ENCODE measurements around the gene ATR. TPM values are rescaled to one million over a fixed set of nuclear protein-coding genes. Genes with fewer than 3 reads are reported as not detected.
"Not testable (repeated sequence)": the region's sequence is repeated elsewhere in the genome, so short reads cannot be mapped to it uniquely, and the experiment has no call there.

ATR gene
- total RNA-seq, 1 donor from 2014 or later: 47.4 TPM

GRCh38 chr3:142417302-142417701 lies 161.2 kb downstream of the ATR start:
- ChIA-PET CTCF (no interaction called here), POLR2A (no interaction called here)
- DNase-seq (no peak), ATAC-seq (ENCODE audit: low read depth) (no peak)
- H3K4me3 Mint-ChIP-seq: no peak overlapping the region
- no peak for TF ChIP-seq CTCF (IDR thresholded peaks at IDR 0.05)
- H3K4me1 Mint-ChIP-seq: no peaks in the 10 kb centered on the region
- H3K36me3 Mint-ChIP-seq (ENCODE audit: low read depth): peaks cover 69% of the 10 kb centered on the region
- H3K9me3 Mint-ChIP-seq: no peaks in the 10 kb centered on the region
- intact Hi-C loops (cut with micrococcal nuclease): no loop called here
- H3K27ac Mint-ChIP-seq: no peak overlapping the region
- H3K27me3 Mint-ChIP-seq: no peaks in the 10 kb centered on the region

GRCh38 chr3:142400537-142400936 lies 178.0 kb downstream of the ATR start:
- DNase-seq; ATAC-seq (ENCODE audit: low read depth); CTCF ChIA-PET; intact Hi-C loops (cut with micrococcal nuclease); POLR2A ChIA-PET; H3K27me3 Mint-ChIP-seq; H3K9me3 Mint-ChIP-seq; H3K4me3 Mint-ChIP-seq; H3K27ac Mint-ChIP-seq; H3K4me1 Mint-ChIP-seq: not testable (repeated sequence)
- peaks cover 71% of the 10 kb centered on the region for H3K36me3 Mint-ChIP-seq (ENCODE audit: low read depth)

Other genes starting within 250 kb of the ATR start
- gene XRN1, start 130.7 kb downstream of the ATR start, total RNA-seq: 55.0 and 63.0 TPM in 2 replicates
- 0.66 and 0.91 TPM in 2 replicates for gene PLS1, start 17.7 kb upstream of the ATR start, total RNA-seq
- gene TRPC1, start 145.3 kb upstream of the ATR start, total RNA-seq: 1.2 and 1.3 TPM in 2 replicates